ENCODE data around the gene KNDC1. TPM values are rescaled to one million over a fixed set of nuclear protein-coding genes. Genes with fewer than 3 reads are reported as not detected.

KNDC1 gene
- total and polyA plus RNA-seq, 2 of the 4 experiments (the other 2 are of a cell fraction), result 0.18 to 1.1 TPM

DNA sequence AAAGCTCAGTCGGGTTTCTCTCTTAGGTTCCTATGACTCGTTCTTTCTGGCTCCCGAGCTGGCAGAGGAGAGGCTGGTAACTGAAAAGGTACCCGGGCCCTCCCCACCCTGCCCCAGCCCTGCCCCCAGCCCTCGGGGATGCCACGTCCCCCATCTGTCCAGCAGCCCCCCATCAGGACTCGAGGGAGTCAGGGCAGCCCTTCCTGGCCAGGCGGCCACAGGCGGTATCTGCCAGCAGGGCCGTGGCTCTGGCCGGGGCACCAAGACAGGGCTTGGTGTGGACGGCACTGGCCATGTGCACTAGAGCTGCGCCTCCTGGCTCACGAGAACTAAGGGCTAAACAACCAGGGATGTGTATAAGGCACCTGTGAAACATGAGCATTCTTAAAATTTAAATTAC, 29.7 kb downstream of the KNDC1 start:
- BruUV-seq (replicated peaks), result no TSS peak
- H2AK5ac ChIP-seq (ENCODE audit: low read depth, low read length), result no peak overlapping the region
- no peak overlapping the region for H3K23ac ChIP-seq (ENCODE audit: low read depth, low read length)
- no peaks in the 10 kb centered on the region for H3K27me3 ChIP-seq (ENCODE audit: control insufficient read depth, insufficient read depth, low read length)
- no peak overlapping the region for H4K8ac ChIP-seq (ENCODE audit: low read depth in 2 of 2, low read length in 2 of 2)
- dilution Hi-C loops (cut with HindIII; ENCODE audit: low sequenced_read_pairs, unreplicated experiment) (no loop called here), in situ Hi-C loops (cut with MboI; ENCODE audit: low sequenced_read_pairs) (no loop called here), intact Hi-C loops (cut with micrococcal nuclease) (no loop called here)
- no peak overlapping the region for H2AFZ ChIP-seq (replicated peaks; ENCODE audit: low read length, poor library complexity)
- CTCF ChIA-PET, result no interaction called here
- no peak overlapping the region for H2BK120ac ChIP-seq (ENCODE audit: low read depth, low read length)
- no peaks in the 10 kb centered on the region for H3K9me1 ChIP-seq (ENCODE audit: insufficient read depth, low read length)
- TF ChIP-seq POLR2A (IDR thresholded peaks at IDR 0.05; ENCODE audit: low read depth, low read length) (no peak), CEBPB (IDR thresholded peaks at IDR 0.05; ENCODE audit: low read depth, low read length) (no peak), BHLHE40 (IDR thresholded peaks at IDR 0.05; ENCODE audit: low read depth, low read length) (no peak), SMC3 (IDR thresholded peaks at IDR 0.05; ENCODE audit: low read depth, low read length) (no peak), MXI1 (IDR thresholded peaks at IDR 0.05; ENCODE audit: borderline replicate concordance, low read depth, low read length) (no peak), MAZ (IDR thresholded peaks at IDR 0.05; ENCODE audit: borderline replicate concordance, low read depth, low read length) (no peak), RAD21 (IDR thresholded peaks at IDR 0.05; ENCODE audit: low read length) (no peak), RCOR1 (IDR thresholded peaks at IDR 0.05; ENCODE audit: insufficient replicate concordance, low read length) (no peak), FOS (IDR thresholded peaks at IDR 0.05; ENCODE audit: low read depth, low read length) (no peak), CHD1 (IDR thresholded peaks at IDR 0.05; ENCODE audit: low read depth, low read length) (no peak), NFE2L2 (IDR thresholded peaks at IDR 0.05; ENCODE audit: low read depth, low read length) (no peak), RFX5 (IDR thresholded peaks at IDR 0.05; ENCODE audit: low read depth, low read length) (no peak), MAFK (IDR thresholded peaks at IDR 0.05; ENCODE audit: low read depth, low read length) (no peak)
- TF ChIP-seq, protein P1, sequence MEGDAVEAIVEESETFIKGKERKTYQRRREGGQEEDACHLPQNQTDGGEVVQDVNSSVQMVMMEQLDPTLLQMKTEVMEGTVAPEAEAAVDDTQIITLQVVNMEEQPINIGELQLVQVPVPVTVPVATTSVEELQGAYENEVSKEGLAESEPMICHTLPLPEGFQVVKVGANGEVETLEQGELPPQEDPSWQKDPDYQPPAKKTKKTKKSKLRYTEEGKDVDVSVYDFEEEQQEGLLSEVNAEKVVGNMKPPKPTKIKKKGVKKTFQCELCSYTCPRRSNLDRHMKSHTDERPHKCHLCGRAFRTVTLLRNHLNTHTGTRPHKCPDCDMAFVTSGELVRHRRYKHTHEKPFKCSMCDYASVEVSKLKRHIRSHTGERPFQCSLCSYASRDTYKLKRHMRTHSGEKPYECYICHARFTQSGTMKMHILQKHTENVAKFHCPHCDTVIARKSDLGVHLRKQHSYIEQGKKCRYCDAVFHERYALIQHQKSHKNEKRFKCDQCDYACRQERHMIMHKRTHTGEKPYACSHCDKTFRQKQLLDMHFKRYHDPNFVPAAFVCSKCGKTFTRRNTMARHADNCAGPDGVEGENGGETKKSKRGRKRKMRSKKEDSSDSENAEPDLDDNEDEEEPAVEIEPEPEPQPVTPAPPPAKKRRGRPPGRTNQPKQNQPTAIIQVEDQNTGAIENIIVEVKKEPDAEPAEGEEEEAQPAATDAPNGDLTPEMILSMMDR (conservative IDR thresholded peaks at IDR 0.05; ENCODE audit: low read depth, low read length), result no peak
- TF ChIP-seq, protein P2, sequence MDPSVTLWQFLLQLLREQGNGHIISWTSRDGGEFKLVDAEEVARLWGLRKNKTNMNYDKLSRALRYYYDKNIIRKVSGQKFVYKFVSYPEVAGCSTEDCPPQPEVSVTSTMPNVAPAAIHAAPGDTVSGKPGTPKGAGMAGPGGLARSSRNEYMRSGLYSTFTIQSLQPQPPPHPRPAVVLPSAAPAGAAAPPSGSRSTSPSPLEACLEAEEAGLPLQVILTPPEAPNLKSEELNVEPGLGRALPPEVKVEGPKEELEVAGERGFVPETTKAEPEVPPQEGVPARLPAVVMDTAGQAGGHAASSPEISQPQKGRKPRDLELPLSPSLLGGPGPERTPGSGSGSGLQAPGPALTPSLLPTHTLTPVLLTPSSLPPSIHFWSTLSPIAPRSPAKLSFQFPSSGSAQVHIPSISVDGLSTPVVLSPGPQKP (IDR thresholded peaks at IDR 0.05; ENCODE audit: borderline replicate concordance, low read depth, low read length), result no peak
- TF ChIP-seq, protein P3, sequence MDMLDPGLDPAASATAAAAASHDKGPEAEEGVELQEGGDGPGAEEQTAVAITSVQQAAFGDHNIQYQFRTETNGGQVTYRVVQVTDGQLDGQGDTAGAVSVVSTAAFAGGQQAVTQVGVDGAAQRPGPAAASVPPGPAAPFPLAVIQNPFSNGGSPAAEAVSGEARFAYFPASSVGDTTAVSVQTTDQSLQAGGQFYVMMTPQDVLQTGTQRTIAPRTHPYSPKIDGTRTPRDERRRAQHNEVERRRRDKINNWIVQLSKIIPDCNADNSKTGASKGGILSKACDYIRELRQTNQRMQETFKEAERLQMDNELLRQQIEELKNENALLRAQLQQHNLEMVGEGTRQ (IDR thresholded peaks at IDR 0.05; ENCODE audit: low read depth, low read length), result no peak
- H4K20me1 ChIP-seq (ENCODE audit: insufficient read depth, low read length), result no peaks in the 10 kb centered on the region
- POLR2A ChIA-PET (ENCODE audit: unreplicated experiment), result no interaction called here
- H3K27ac ChIP-seq (ENCODE audit: insufficient read depth, low read length), result no peak overlapping the region
- no peaks in the 10 kb centered on the region for H3K4me1 ChIP-seq (ENCODE audit: control insufficient read depth, insufficient read depth, low read length)
- H3K79me1 ChIP-seq (ENCODE audit: low read depth in 1 of 2, low read length in 2 of 2), result no peaks in the 10 kb centered on the region
- no peak overlapping the region for H3K4me2 ChIP-seq (ENCODE audit: low read depth, low read length)
- no peak overlapping the region for H3K9ac ChIP-seq (ENCODE audit: low read depth, low read length)
- H3K9me3 ChIP-seq (ENCODE audit: control insufficient read depth, insufficient read depth, low read length), result peaks cover 4% of the 10 kb centered on the region; the same call in 1 of the 2 replicates
- H2BK5ac ChIP-seq (ENCODE audit: low read depth, low read length, poor library complexity, severe bottlenecking), result no peak overlapping the region
- H3K18ac ChIP-seq (ENCODE audit: low read depth, low read length), result no peak overlapping the region
- no peak overlapping the region for H2BK20ac ChIP-seq (ENCODE audit: low read depth, low read length)
- H2AK9ac ChIP-seq (replicated peaks; ENCODE audit: low read depth, low read length, poor library complexity), result no peak overlapping the region
- ATAC-seq (ENCODE audit: low read depth), result no peak
- H3K4me3 ChIP-seq (ENCODE audit: insufficient read depth, low read depth, low read length), result no peak overlapping the region
- H2BK15ac ChIP-seq (ENCODE audit: low read depth, low read length), result no peak overlapping the region
- no peak overlapping the region for H3K56ac ChIP-seq (ENCODE audit: extremely low read depth, insufficient read depth, low read length)
- 90% methylated on average over 2 of the region's 14 CpGs; no CpG with 5 or more reads in 1 of the 2 experiments for WGBS, 2 experiments (ENCODE audit: extremely low coverage in 2 of 2, insufficient read length in 1 of 2)
- no peak overlapping the region for H3K14ac ChIP-seq (replicated peaks; ENCODE audit: low read depth, low read length)
- no peaks in the 10 kb centered on the region for H3K36me3 ChIP-seq (ENCODE audit: control insufficient read depth, insufficient read depth, low read length)
- H4K91ac ChIP-seq (ENCODE audit: insufficient read depth, low read depth, low read length), result no peak overlapping the region
- no peak for DNase-seq
- no peak overlapping the region for H4K5ac ChIP-seq (ENCODE audit: low read depth, low read length)
- no peak overlapping the region for H3K4ac ChIP-seq (ENCODE audit: low read depth, low read length)
